GM23248 (cell line): ENCODE data around the gene ANP32B. TPM values are rescaled to one million over a fixed set of nuclear protein-coding genes. Genes with fewer than 3 reads are reported as not detected.

Source experiments
- DNase-seq: peaks from one replicate; pipeline ENCODE4 v3.0.0-alpha.2; 2015
- H2AFZ ChIP-seq: fragments of 200-600 bp; sonication (generic); 2 replicates; pipeline ENCODE4 v1.6.1; 2016; ENCODE audit warnings: antibody characterized with exemption
- H3F3A ChIP-seq: fragments of 200-600 bp; sonication (generic); 2 replicates; pipeline ENCODE4 v1.6.1; 2016; ENCODE audit warnings: mild to moderate bottlenecking, antibody characterized with exemption, mixed run types; ENCODE audit not compliant: insufficient read depth
- H3K27ac ChIP-seq: fragments of 200-600 bp; sonication (generic); 2 replicates; pipeline ENCODE4 v1.5.1; 2016; ENCODE audit warnings: mild to moderate bottlenecking
- H3K27me3 ChIP-seq: fragments of 200-600 bp; sonication (generic); replicated peaks from 2 replicates; pipeline ENCODE4 v1.6.1; 2016; ENCODE audit warnings: mild to moderate bottlenecking; ENCODE audit not compliant: insufficient read depth
- H3K36me3 ChIP-seq: fragments of 200-600 bp; sonication (generic); 2 replicates; pipeline ENCODE4 v1.6.1; 2016; ENCODE audit warnings: low read depth, mild to moderate bottlenecking
- H3K4me1 ChIP-seq: fragments of 200-600 bp; sonication (generic); 2 replicates; pipeline ENCODE4 v1.6.1; 2016; ENCODE audit warnings: mild to moderate bottlenecking; ENCODE audit not compliant: insufficient read depth
- H3K4me2 ChIP-seq: fragments of 200-600 bp; sonication (generic); one replicate; pipeline ENCODE4 v1.6.1; 2016; ENCODE audit warnings: mild to moderate bottlenecking; ENCODE audit not compliant: unreplicated experiment
- H3K4me3 ChIP-seq: fragments of 200-600 bp; sonication (generic); 2 replicates; pipeline ENCODE4 v1.5.1; 2016; ENCODE audit warnings: mild to moderate bottlenecking
- H3K79me2 ChIP-seq: fragments of 200-600 bp; sonication (generic); 2 replicates; pipeline ENCODE4 v1.6.1; 2016; ENCODE audit warnings: mild to moderate bottlenecking; ENCODE audit not compliant: insufficient read depth
- H3K9ac ChIP-seq: fragments of 200-600 bp; sonication (generic); 2 replicates; pipeline ENCODE4 v1.6.1; 2016; ENCODE audit warnings: mild to moderate bottlenecking
- H3K9me2 ChIP-seq: fragments of 200-600 bp; sonication (generic); 2 replicates; pipeline ENCODE4 v1.6.1; 2016; ENCODE audit warnings: mixed run types, mild to moderate bottlenecking, moderate library complexity; ENCODE audit not compliant: insufficient read depth
- H3K9me3 ChIP-seq: fragments of 200-600 bp; sonication (generic); one replicate; pipeline ENCODE4 v1.6.1; 2017; ENCODE audit warnings: low read depth
- H4K20me1 ChIP-seq: fragments of 200-600 bp; sonication (generic); 2 replicates; pipeline ENCODE4 v1.6.0; 2016; ENCODE audit not compliant: insufficient read depth
- EZH2 ChIP-seq: fragments of 200-600 bp; sonication (generic); IDR thresholded peaks from 2 replicates; pipeline ENCODE4 v1.6.1; 2018; ENCODE audit warnings: antibody characterized with exemption, mild to moderate bottlenecking; ENCODE audit not compliant: insufficient read depth, poor library complexity, severe bottlenecking
- EZH2phosphoT487 ChIP-seq: fragments of 200-600 bp; sonication (generic); IDR thresholded peaks from 2 replicates; pipeline ENCODE4 v1.6.1; 2018; ENCODE audit warnings: antibody characterized with exemption, moderate library complexity, mild to moderate bottlenecking, low read depth; ENCODE audit not compliant: insufficient read depth
- WGBS, 2 experiments: methylation state at CpG; one replicate each; pipeline ENCODE4 v1.1.6; 2015 to 2017; ENCODE audit warnings: low lambda C conversion rate in 2 of 2, low coverage in 1 of 2; ENCODE audit errors: missing lambda C conversion rate in 2 of 2; 5-methylcytosine and 5-hydroxymethylcytosine counted together
- in situ Hi-C: fragments of 300-500 bp; cut with MboI; formaldehyde crosslinking; loops from 2 replicates; pipeline ENCODE4 v1.15.0; 2020
- polyA plus RNA-seq: library from polyadenylated mRNA; unstranded; fragments of >200 nt; fragmentation: Nextera tagmentation; extraction: Ambion mirVana; gene quantifications from 2 replicates; pipeline ENCODE4 v1.2.1, GENCODE V29; 2016
- total RNA-seq: library from RNA; depleted of rRNA; stranded (reverse); fragments of >200 nt; shearing (Covaris generic); gene quantifications from 2 replicates; pipeline ENCODE4 v1.2.3, GENCODE V29; 2014

ANP32B gene
- total and polyA plus RNA-seq, 2 experiments from 2014 or later = 11.2 to 138 TPM

GRCh38 chr9:97981846-97982682, 1.1 kb upstream of the ANP32B start:
- DNase-seq = peak; percentile 55
- H3K36me3 ChIP-seq = no peaks in the 10 kb centered on the region
- peak overlapping the region; percentile 79 for H2AFZ ChIP-seq
- H3K27ac ChIP-seq = peak overlapping the region; percentile 94
- peak overlapping the region; percentile 94 for H3K4me3 ChIP-seq
- TF ChIP-seq EZH2phosphoT487 (no peak), EZH2 (no peak)
- no peaks in the 10 kb centered on the region for H3K9me2 ChIP-seq
- 18 to 21% methylated on average over 15 of the region's 15 CpGs for WGBS, 2 experiments
- peaks cover 15% of the 10 kb centered on the region; the same call in 1 of the 2 replicates for H3F3A ChIP-seq
- H3K4me2 ChIP-seq = peak overlapping the region; percentile 95
- 0 out of 2 replicates have a peak, but pooled peaks cover under 1% of the 10 kb centered on the region for H4K20me1 ChIP-seq
- H3K27me3 ChIP-seq = no peaks in the 10 kb centered on the region
- in situ Hi-C loops = no loop called here
- H3K79me2 ChIP-seq = peaks cover 25% of the 10 kb centered on the region
- H3K9me3 ChIP-seq = no peaks in the 10 kb centered on the region
- H3K4me1 ChIP-seq = peaks cover 28% of the 10 kb centered on the region
- peak overlapping the region; percentile 99 for H3K9ac ChIP-seq

- H3K36me3 ChIP-seq = no peaks in the 10 kb centered on the region
- TF ChIP-seq EZH2 = no peak
- TF ChIP-seq EZH2phosphoT487 = no peak
- peaks cover 41% of the 10 kb centered on the region for H3K79me2 ChIP-seq
- peak overlapping the region; percentile 94 for H3K4me3 ChIP-seq
- no peaks in the 10 kb centered on the region for H3K27me3 ChIP-seq
- H3K9ac ChIP-seq = peak overlapping the region; percentile 99
- H3K4me2 ChIP-seq = peak overlapping the region; percentile 54
- DNase-seq = peak; percentile 73
- WGBS, 2 experiments = 0 to 1% methylated on average over 17 to 59 of the region's 70 CpGs
- peak overlapping the region; percentile 73 for H2AFZ ChIP-seq
- H3K4me1 ChIP-seq = peaks cover 28% of the 10 kb centered on the region
- no peaks in the 10 kb centered on the region for H3K9me2 ChIP-seq
- peaks cover 12% of the 10 kb centered on the region; the same call in 1 of the 2 replicates for H4K20me1 ChIP-seq
- H3F3A ChIP-seq = peaks cover 15% of the 10 kb centered on the region; the same call in 1 of the 2 replicates
- in situ Hi-C loops = no loop called here
- H3K27ac ChIP-seq = peak overlapping the region; percentile 94
- H3K9me3 ChIP-seq = no peaks in the 10 kb centered on the region
Observed at GRCh38 chr9:97983589-97984187, 547 bp downstream of the ANP32B start.

GRCh38 chr9:97984188-97985057, 1.3 kb downstream of the ANP32B start:
- Histone ChIP-seq H3K27ac (peak overlapping the region; percentile 94), H3K36me3 (no peaks in the 10 kb centered on the region), H3K79me2 (peaks cover 48% of the 10 kb centered on the region), H3K9me3 (no peaks in the 10 kb centered on the region), H3K4me1 (peaks cover 29% of the 10 kb centered on the region), H4K20me1 (peaks cover 12% of the 10 kb centered on the region; the same call in 1 of the 2 replicates), H3K27me3 (no peaks in the 10 kb centered on the region), H3F3A (peaks cover 16% of the 10 kb centered on the region), H3K9me2 (no peaks in the 10 kb centered on the region), H3K4me2 (peak overlapping the region; percentile 96), H3K4me3 (peak overlapping the region; percentile 94), H2AFZ (peak overlapping the region; percentile 51; the same call in 1 of the 2 replicates), H3K9ac (peak overlapping the region; percentile 99)
- WGBS, 2 experiments = 1 to 2% methylated on average over 23 to 105 of the region's 116 CpGs
- TF ChIP-seq EZH2phosphoT487 (no peak), EZH2 (no peak)
- peak; percentile 90 for DNase-seq
- in situ Hi-C loops = no loop called here
